A549 (cell line): ENCODE results near the gene P2RX3. TPM values are rescaled to one million over a fixed set of nuclear protein-coding genes. Genes with fewer than 3 reads are reported as not detected.

ENCODE experiments used
- ATAC-seq, 2 experiments: fragments of 200-7000 bp in 1 of 2; fragments of >200 bp in 1 of 2; cut with Nextera tagmentation in 1 of 2; cut with Tn5 transposase in 1 of 2; 3 replicates each; pipeline versions ENCODE4 v1.8.0 to v1.9.1; 2018 to 2020; ENCODE audit warnings: mild to moderate bottlenecking in 1 of 2, moderate library complexity in 1 of 2
- CTCF ChIA-PET: fragments of 300-600 bp; sonication (Branson Sonifier 250); formaldehyde crosslinking; extraction: SDS; loops from one replicate; lab custom pipeline; 2021; ENCODE audit warnings: antibody characterized with exemption, inconsistent platforms; lab: Yijun Ruan, JAX
- POLR2A ChIA-PET: fragments of 350-600 bp; formaldehyde crosslinking; extraction: SDS; loops from one replicate; lab custom pipeline; 2021; ENCODE audit warnings: antibody characterized with exemption, inconsistent platforms; lab: Yijun Ruan, JAX
- DNase-seq, 2 experiments: peaks; one replicate each; pipeline versions ENCODE4 v3.0.0 to v3.0.0-alpha.2; 2011 to 2016; ENCODE audit warnings: low read depth in 1 of 2, low spot score in 1 of 2
- FAIRE-seq: peaks from 2 replicates; lab custom pipeline; 2011; peaks lifted over from hg19 to GRCh38; lab: Jason Lieb, UNC
- H3K27ac ChIP-seq, 2 experiments: fragments of >200 bp; sonication (Bioruptor Twin); formaldehyde crosslinking; 3 replicates each; pipeline ENCODE4 v1.5.1; 2016 to 2017
- H3K4me1 ChIP-seq: fragments of >200 bp; sonication (Bioruptor Twin); formaldehyde crosslinking; 3 replicates; pipeline ENCODE4 v1.6.1; 2016
- H3K4me2 ChIP-seq: fragments of >200 bp; sonication (Bioruptor Twin); formaldehyde crosslinking; 3 replicates; pipeline ENCODE4 v1.6.1; 2016
- H3K4me3 ChIP-seq: fragments of >200 bp; sonication (Bioruptor Twin); formaldehyde crosslinking; 3 replicates; pipeline ENCODE4 v1.5.1; 2016
- H3K9me3 ChIP-seq: fragments of >200 bp; sonication (Bioruptor Twin); formaldehyde crosslinking; 3 replicates; pipeline ENCODE4 v1.6.1; 2016
- ATOH8 ChIP-seq: fragments of 250-450 bp; sonication (Bioruptor Pico); IDR thresholded peaks from 2 replicates; pipeline ENCODE4 v1.5.0; 2020; ENCODE audit warnings: low read depth, mild to moderate bottlenecking, moderate library complexity
- BCL3 ChIP-seq: fragments of >200 bp; sonication (Bioruptor Twin); formaldehyde crosslinking; IDR thresholded peaks from 3 replicates; pipeline ENCODE4 v1.6.1; 2016
- BHLHE40 ChIP-seq: IDR thresholded peaks from 2 replicates; pipeline ENCODE4 v1.6.1; 2012; ENCODE audit warnings: low read depth, low read length, inconsistent platforms
- CBX8 ChIP-seq: fragments of 200-600 bp; sonication (generic); IDR thresholded peaks from 2 replicates; pipeline ENCODE4 v1.6.1; 2016
- CHD4 ChIP-seq: fragments of 200-600 bp; sonication (generic); IDR thresholded peaks from 2 replicates; pipeline ENCODE4 v1.6.1; 2016; ENCODE audit warnings: antibody characterized with exemption, mild to moderate bottlenecking, borderline replicate concordance
- EHF ChIP-seq: fragments of 250-450 bp; sonication (Bioruptor Pico); IDR thresholded peaks from 2 replicates; pipeline ENCODE4 v1.5.0; 2020; ENCODE audit warnings: mild to moderate bottlenecking
- ESRRA ChIP-seq: fragments of 150-350 bp; IDR thresholded peaks from 2 replicates; pipeline ENCODE4 v1.6.1; 2014; ENCODE audit warnings: mild to moderate bottlenecking, low read length, borderline replicate concordance
- FOSL2 ChIP-seq, 2 experiments: fragments of 450-650 bp in 1 of 2; fragments of >200 bp in 1 of 2; sonication (Bioruptor Twin) in 1 of 2; formaldehyde crosslinking; IDR thresholded peaks; 2 replicates each; pipeline versions ENCODE4 v1.5.0 to v1.6.1; 2016 to 2020; ENCODE audit warnings: mild to moderate bottlenecking in 1 of 2, moderate library complexity in 1 of 2
- GATA3 ChIP-seq: IDR thresholded peaks from 2 replicates; pipeline ENCODE4 v1.6.1; 2012; ENCODE audit warnings: borderline replicate concordance
- HES2 ChIP-seq: fragments of >200 bp; sonication (Bioruptor Twin); formaldehyde crosslinking; IDR thresholded peaks from 2 replicates; pipeline ENCODE4 v1.6.1; 2016
- HEYL ChIP-seq: fragments of 250-450 bp; sonication (Bioruptor Pico); IDR thresholded peaks from 2 replicates; pipeline ENCODE4 v1.8.0; 2021; ENCODE audit warnings: mild to moderate bottlenecking, moderate library complexity
- HOXB5 ChIP-seq: fragments of 250-450 bp; sonication (Bioruptor Pico); IDR thresholded peaks from 2 replicates; pipeline ENCODE4 v1.5.0; 2020; ENCODE audit warnings: mild to moderate bottlenecking, moderate library complexity
- JUN ChIP-seq, 2 experiments: fragments of >200 bp; sonication (Bioruptor Twin); formaldehyde crosslinking; IDR thresholded peaks; 2 replicates in 1 of 2; 3 replicates in 1 of 2; pipeline ENCODE4 v1.6.1; 2016 to 2017
- KDM1A ChIP-seq: fragments of 200-600 bp; sonication (generic); IDR thresholded peaks from 2 replicates; pipeline ENCODE4 v1.6.1; 2016; ENCODE audit warnings: low read depth, mild to moderate bottlenecking
- NFE2L2 ChIP-seq: fragments of 150-350 bp; conservative IDR thresholded peaks from 2 replicates; pipeline ENCODE4 v1.6.1; 2014; ENCODE audit warnings: low read length
- NPAS2 ChIP-seq: fragments of 250-450 bp; sonication (Bioruptor Pico); IDR thresholded peaks from 2 replicates; pipeline ENCODE4 v1.8.0; 2022; ENCODE audit warnings: mild to moderate bottlenecking, moderate library complexity, borderline replicate concordance
- PBX3 ChIP-seq: IDR thresholded peaks from 2 replicates; pipeline ENCODE4 v1.6.1; 2012
- SMC3 ChIP-seq: fragments of >200 bp; sonication (Bioruptor Twin); formaldehyde crosslinking; IDR thresholded peaks from 3 replicates; pipeline ENCODE4 v1.6.1; 2018; ENCODE audit warnings: inconsistent platforms
- SREBF2 ChIP-seq: fragments of 450-650 bp; IDR thresholded peaks from 2 replicates; pipeline ENCODE4 v1.6.1; 2014; ENCODE audit warnings: mild to moderate bottlenecking, moderate library complexity
- TFCP2L1 ChIP-seq: fragments of 250-450 bp; sonication (Bioruptor Pico); IDR thresholded peaks from 2 replicates; pipeline ENCODE4 v1.5.0; 2021; ENCODE audit warnings: mild to moderate bottlenecking
- TP53 ChIP-seq: fragments of 250-450 bp; sonication (Bioruptor Pico); IDR thresholded peaks from 2 replicates; pipeline ENCODE4 v1.5.0; 2021; ENCODE audit warnings: mild to moderate bottlenecking, moderate library complexity
- ZFP36 ChIP-seq: fragments of 450-650 bp; IDR thresholded peaks from 2 replicates; pipeline ENCODE4 v1.6.1; 2014; ENCODE audit warnings: borderline replicate concordance; ENCODE audit not compliant: partially characterized antibody
- WGBS: methylation state at CpG from one replicate; pipeline ENCODE4 v1.1.6; 2017; ENCODE audit errors: missing lambda C conversion rate; 5-methylcytosine and 5-hydroxymethylcytosine counted together
- polyA plus RNA-seq, 4 experiments: library from polyadenylated mRNA; depleted of rRNA in 3 of 4; stranded (reverse); fragments of >200 nt; fragmentation: RNase III in 1 of 4; extraction: RNeasy Plus Mini Kit Qiagen cat#74134 plus additional on column Dnase treatment in 1 of 4; gene quantifications; 2 replicates in 3 of 4; 3 replicates in 1 of 4; pipeline ENCODE4 v1.2.3, GENCODE V29; 2011 to 2017

Gene P2RX3
- polyA plus RNA-seq, 2 of the 4 experiments (the other 2 are of a cell fraction): 0.05 to 0.37 TPM

GRCh38 chr11:57399221-57399620, 61.1 kb downstream of the P2RX3 start:
- TF ChIP-seq ZFP36 (no peak), CBX8 (no peak), CHD4 (no peak), SREBF2 (no peak), EHF (CRISPR knock-in tag) (no peak), NPAS2 (no peak), ATOH8 (CRISPR knock-in tag) (no peak), BCL3 (no peak), SMC3 (no peak)
- peaks cover 14% of the 10 kb centered on the region for H3K4me1 ChIP-seq
- ChIA-PET POLR2A (no interaction called here), CTCF (interaction anchor here (1.2 to 2.4 kb wide), 3 partner anchors 18 to 59 kb away, joined by 3 to 12 read pairs (median 6); partner anchors contain the start of gene PRG3)
- ATAC-seq (no peak), DNase-seq (no peak), FAIRE-seq (no peak)
- 49% methylated on average over 5 of the region's 5 CpGs for WGBS
- H3K27ac ChIP-seq: no peak overlapping the region
- H3K4me2 ChIP-seq: no peak overlapping the region
- H3K9me3 ChIP-seq: no peaks in the 10 kb centered on the region
- no peak overlapping the region for H3K4me3 ChIP-seq

GRCh38 chr11:57399972-57400578, 61.9 kb downstream of the P2RX3 start:
- H3K27ac ChIP-seq: no peak overlapping the region
- TF ChIP-seq FOSL2 (IDR thresholded peaks at IDR 0.05): no peak
- TF ChIP-seq FOSL2 (CRISPR knock-in tag; IDR thresholded peaks at IDR 0.05): no peak
- TF ChIP-seq ZFP36: no peak
- TF ChIP-seq HEYL (CRISPR knock-in tag): no peak
- no peak for TF ChIP-seq CBX8
- no peak for TF ChIP-seq HOXB5 (CRISPR knock-in tag)
- TF ChIP-seq KDM1A: no peak
- no peak for TF ChIP-seq NFE2L2
- no peak for TF ChIP-seq TFCP2L1 (CRISPR knock-in tag)
- TF ChIP-seq JUN (IDR thresholded peaks at IDR 0.05): no peak
- TF ChIP-seq BHLHE40: no peak
- TF ChIP-seq GATA3: no peak
- TF ChIP-seq HES2: no peak
- no peak for TF ChIP-seq TP53 (CRISPR knock-in tag)
- TF ChIP-seq ESRRA: no peak
- TF ChIP-seq NPAS2: no peak
- no peak for TF ChIP-seq ATOH8 (CRISPR knock-in tag)
- no peak for TF ChIP-seq PBX3
- TF ChIP-seq SREBF2: no peak
- DNase-seq: no peak
- no peaks in the 10 kb centered on the region for H3K9me3 ChIP-seq
- H3K4me1 ChIP-seq: peaks cover 14% of the 10 kb centered on the region
- POLR2A ChIA-PET: no interaction called here
- H3K4me3 ChIP-seq: no peak overlapping the region
- H3K4me2 ChIP-seq: no peak overlapping the region
- FAIRE-seq: no peak
- 52% methylated on average over 4 of the region's 4 CpGs for WGBS
- CTCF ChIA-PET: interaction anchor here (0.7 to 2.4 kb wide), 6 partner anchors 18 to 127 kb away, joined by 3 to 12 read pairs (median 4); partner anchors contain the start of gene PRG3
- ATAC-seq: no peak
